Vagina (tissue), 2 donors: Measurements from ENCODE around the gene SLC39A11.

Source experiments
- POLR2A ChIP-seq, 2 donors: fragments of 450-650 bp; IDR thresholded peaks; one replicate each; pipeline ENCODE4 v1.6.1; 2017; ENCODE audit warnings: antibody characterized with exemption in 2 of 2, mild to moderate bottlenecking in 2 of 2, moderate library complexity in 2 of 2
- TF ChIP-seq, protein P1 (sequence below), 3 experiments: fragments of 450-650 bp in 2 of 3; fragments of 200-600 bp in 1 of 3; sonication (generic) in 1 of 3; IDR thresholded peaks; one replicate each; pipeline ENCODE4 v1.5.1; 2017 to 2019; ENCODE audit warnings: antibody characterized with exemption in 3 of 3, mild to moderate bottlenecking in 2 of 3, moderate library complexity in 2 of 3

DNA sequence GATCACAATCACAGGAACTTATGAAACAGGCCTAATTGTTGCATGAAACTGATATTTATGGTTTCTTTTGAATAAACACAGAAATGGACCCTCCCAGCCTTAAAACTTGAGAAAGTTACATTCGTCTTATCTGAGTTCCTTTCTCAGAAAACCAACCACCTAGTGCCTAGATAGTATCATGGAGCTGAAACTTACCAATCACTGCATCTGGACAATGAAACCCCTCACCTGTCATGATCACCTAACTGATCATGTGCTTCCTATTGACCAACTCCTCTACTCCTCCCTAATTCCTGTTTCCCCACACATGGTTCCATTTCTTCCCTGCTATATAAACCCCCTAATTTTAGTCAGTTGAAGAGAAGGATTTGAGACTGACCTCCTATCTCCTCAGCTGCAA is 216.1 kb downstream of the SLC39A11 start:
- TF ChIP-seq, protein P1, sequence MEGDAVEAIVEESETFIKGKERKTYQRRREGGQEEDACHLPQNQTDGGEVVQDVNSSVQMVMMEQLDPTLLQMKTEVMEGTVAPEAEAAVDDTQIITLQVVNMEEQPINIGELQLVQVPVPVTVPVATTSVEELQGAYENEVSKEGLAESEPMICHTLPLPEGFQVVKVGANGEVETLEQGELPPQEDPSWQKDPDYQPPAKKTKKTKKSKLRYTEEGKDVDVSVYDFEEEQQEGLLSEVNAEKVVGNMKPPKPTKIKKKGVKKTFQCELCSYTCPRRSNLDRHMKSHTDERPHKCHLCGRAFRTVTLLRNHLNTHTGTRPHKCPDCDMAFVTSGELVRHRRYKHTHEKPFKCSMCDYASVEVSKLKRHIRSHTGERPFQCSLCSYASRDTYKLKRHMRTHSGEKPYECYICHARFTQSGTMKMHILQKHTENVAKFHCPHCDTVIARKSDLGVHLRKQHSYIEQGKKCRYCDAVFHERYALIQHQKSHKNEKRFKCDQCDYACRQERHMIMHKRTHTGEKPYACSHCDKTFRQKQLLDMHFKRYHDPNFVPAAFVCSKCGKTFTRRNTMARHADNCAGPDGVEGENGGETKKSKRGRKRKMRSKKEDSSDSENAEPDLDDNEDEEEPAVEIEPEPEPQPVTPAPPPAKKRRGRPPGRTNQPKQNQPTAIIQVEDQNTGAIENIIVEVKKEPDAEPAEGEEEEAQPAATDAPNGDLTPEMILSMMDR (IDR thresholded peaks at IDR 0.05): no peak
- TF ChIP-seq POLR2A (IDR thresholded peaks at IDR 0.05): no peak
